ENCODE measurements around the gene SRGAP2B. TPM values are rescaled to one million over a fixed set of nuclear protein-coding genes. Genes with fewer than 3 reads are reported as not detected.
"Not testable (repeated sequence)": the region's sequence is repeated elsewhere in the genome, so short reads cannot be mapped to it uniquely, and the experiment has no call there.

The SRGAP2B gene
- total RNA-seq, 1 experiment from 2014 or later, result 23.5 TPM

DNA sequence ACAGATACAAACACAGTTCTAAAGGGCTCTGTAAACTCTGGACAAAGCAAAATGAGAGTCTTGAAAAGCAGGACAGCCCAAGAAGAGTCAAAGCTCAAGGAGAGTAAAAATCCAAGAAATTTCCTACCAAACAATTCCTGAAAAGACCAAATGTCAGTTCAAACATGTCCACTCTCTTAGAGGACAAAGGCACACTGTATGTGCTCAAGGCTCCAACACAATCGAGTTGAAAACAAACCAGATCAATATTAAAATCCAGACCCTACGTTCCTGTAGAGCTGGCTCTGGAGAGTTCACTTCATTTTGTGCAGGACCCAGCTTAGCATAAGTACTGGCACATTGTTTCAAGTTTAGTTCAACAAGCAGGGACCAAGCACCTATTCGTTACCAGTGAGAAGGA is 90.0 kb downstream of the SRGAP2B start:
- not testable (repeated sequence) for H3K27ac ChIP-seq (ENCODE audit: insufficient read length, low read depth, low read length); H2AK5ac ChIP-seq (ENCODE audit: insufficient read length, low read length); H3K14ac ChIP-seq (ENCODE audit: insufficient read depth, low read length); H3K4me1 ChIP-seq (ENCODE audit: insufficient read depth, low read length); H3K79me2 ChIP-seq (ENCODE audit: insufficient read depth, low read length); H3K23me2 ChIP-seq (ENCODE audit: insufficient read length, low read depth, low read length, poor library complexity, severe bottlenecking); H3K79me1 ChIP-seq (ENCODE audit: insufficient read depth, low read depth, low read length, poor library complexity, severe bottlenecking); H4K8ac ChIP-seq (replicated peaks; ENCODE audit: insufficient read length, low read depth, low read length); DNase-seq; H3K9me3 Mint-ChIP-seq; H3K27me3 ChIP-seq (ENCODE audit: insufficient read depth, low read length); H3K9ac ChIP-seq (ENCODE audit: extremely low read depth, insufficient read length, low read length); H3K9me3 ChIP-seq (ENCODE audit: control insufficient read depth, low read depth, low read length); H3K27ac Mint-ChIP-seq; H3K27me3 Mint-ChIP-seq (ENCODE audit: low read depth); H3K4me3 Mint-ChIP-seq; H2BK20ac ChIP-seq (ENCODE audit: low read depth, low read length, poor library complexity, severe bottlenecking); H3K23ac ChIP-seq (ENCODE audit: insufficient read length, low read depth, low read length); H4K20me1 ChIP-seq (ENCODE audit: control insufficient read depth, insufficient read depth, insufficient read length); H3K18ac ChIP-seq (ENCODE audit: insufficient read length, low read depth, low read length); H4K5ac ChIP-seq (ENCODE audit: insufficient read length, low read depth, low read length); H2BK15ac ChIP-seq (ENCODE audit: low read depth, low read length); H2AFZ ChIP-seq (ENCODE audit: low read length); H3K4me2 ChIP-seq (ENCODE audit: insufficient read depth, insufficient read length, low read length); H3T11ph ChIP-seq (ENCODE audit: low read length); H4K91ac ChIP-seq (ENCODE audit: insufficient read length, low read depth, low read length); H2BK5ac ChIP-seq (ENCODE audit: insufficient read length, low read length); H3K4me1 Mint-ChIP-seq; H3K4ac ChIP-seq (ENCODE audit: low read depth, low read length); H3K36me3 Mint-ChIP-seq (ENCODE audit: insufficient read depth in 1 of 3, low read depth in 3 of 3); H2BK12ac ChIP-seq (ENCODE audit: insufficient read length, low read depth, low read length); H2BK120ac ChIP-seq (ENCODE audit: low read depth, low read length, poor library complexity, severe bottlenecking); H3K56ac ChIP-seq (ENCODE audit: insufficient read length, low read depth, low read length)
- no CpG with 5 or more reads among the region's 3 CpGs for WGBS (ENCODE audit: extremely low coverage, insufficient read length, low lambda C conversion rate)

DNA sequence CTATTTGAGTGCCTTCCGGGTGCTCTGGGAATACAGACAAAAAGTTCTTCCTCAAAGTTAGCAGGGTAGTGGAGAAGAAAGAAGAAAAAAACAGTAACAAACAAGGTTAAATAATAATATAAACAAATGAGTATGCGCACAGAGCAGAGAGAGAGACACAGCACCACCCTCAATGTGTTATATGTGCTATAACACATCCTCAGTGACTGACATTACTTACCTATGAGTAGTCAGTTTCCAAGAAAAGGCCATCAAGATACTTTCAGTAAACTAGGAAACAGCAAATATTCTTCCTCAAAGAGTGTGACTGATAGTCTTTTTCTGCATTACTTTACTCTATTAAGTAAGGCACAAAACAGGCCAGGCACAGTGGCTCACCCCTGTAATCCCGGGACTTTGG is 93.7 kb downstream of the SRGAP2B start:
- H3K56ac ChIP-seq (ENCODE audit: insufficient read length, low read depth, low read length); H3K27me3 Mint-ChIP-seq (ENCODE audit: low read depth): not testable (repeated sequence)
- no CpG with 5 or more reads among the region's 3 CpGs for WGBS (ENCODE audit: extremely low coverage, insufficient read length, low lambda C conversion rate)

More for the DNA sequence above, 93.7 kb downstream of the SRGAP2B start:
- H3K23ac ChIP-seq (ENCODE audit: insufficient read length, low read depth, low read length); H3K27ac Mint-ChIP-seq; H3K9me3 Mint-ChIP-seq; H3K4me1 Mint-ChIP-seq; H3T11ph ChIP-seq (ENCODE audit: low read length); H3K79me2 ChIP-seq (ENCODE audit: insufficient read depth, low read length); H2AK5ac ChIP-seq (ENCODE audit: insufficient read length, low read length); H3K4me1 ChIP-seq (ENCODE audit: insufficient read depth, low read length); H3K27me3 ChIP-seq (ENCODE audit: insufficient read depth, low read length); H2AFZ ChIP-seq (ENCODE audit: low read length); H3K4me3 Mint-ChIP-seq; DNase-seq; H3K27ac ChIP-seq (ENCODE audit: insufficient read length, low read depth, low read length); H2BK120ac ChIP-seq (ENCODE audit: low read depth, low read length, poor library complexity, severe bottlenecking); H3K36me3 Mint-ChIP-seq (ENCODE audit: insufficient read depth in 1 of 3, low read depth in 3 of 3); H2BK12ac ChIP-seq (ENCODE audit: insufficient read length, low read depth, low read length); H4K20me1 ChIP-seq (ENCODE audit: control insufficient read depth, insufficient read depth, insufficient read length); H3K14ac ChIP-seq (ENCODE audit: insufficient read depth, low read length); H3K9me3 ChIP-seq (ENCODE audit: control insufficient read depth, low read depth, low read length); H3K23me2 ChIP-seq (ENCODE audit: insufficient read length, low read depth, low read length, poor library complexity, severe bottlenecking); H4K8ac ChIP-seq (replicated peaks; ENCODE audit: insufficient read length, low read depth, low read length); H4K91ac ChIP-seq (ENCODE audit: insufficient read length, low read depth, low read length); H3K79me1 ChIP-seq (ENCODE audit: insufficient read depth, low read depth, low read length, poor library complexity, severe bottlenecking); H3K9ac ChIP-seq (ENCODE audit: extremely low read depth, insufficient read length, low read length); H2BK15ac ChIP-seq (ENCODE audit: low read depth, low read length); H3K18ac ChIP-seq (ENCODE audit: insufficient read length, low read depth, low read length); H3K4me2 ChIP-seq (ENCODE audit: insufficient read depth, insufficient read length, low read length); H2BK5ac ChIP-seq (ENCODE audit: insufficient read length, low read length); H3K4ac ChIP-seq (ENCODE audit: low read depth, low read length); H4K5ac ChIP-seq (ENCODE audit: insufficient read length, low read depth, low read length); H2BK20ac ChIP-seq (ENCODE audit: low read depth, low read length, poor library complexity, severe bottlenecking): not testable (repeated sequence)

Measured in H9 (cell line).